HL-60 (cell line): Measurements from ENCODE around the gene PTPRM.

Experiments
- CTCF ChIP-seq: IDR thresholded peaks from one replicate; pipeline ENCODE4 v1.5.1; 2011; ENCODE audit warnings: low read length, control low read depth, inconsistent platforms; ENCODE audit not compliant: insufficient read depth
- GABPA ChIP-seq: IDR thresholded peaks from 2 replicates; pipeline ENCODE4 v1.6.1; 2012; ENCODE audit warnings: low read depth
- POLR2AphosphoS5 ChIP-seq: IDR thresholded peaks from 2 replicates; pipeline ENCODE4 v1.6.1; 2012; ENCODE audit warnings: low read depth
- TF ChIP-seq, protein P1 (sequence below): IDR thresholded peaks from 2 replicates; pipeline ENCODE4 v1.6.1; 2012; ENCODE audit warnings: low read depth; ENCODE audit not compliant: insufficient replicate concordance

GRCh38 chr18:8030201-8030600, 463.1 kb downstream of the PTPRM start:
- TF ChIP-seq CTCF = no peak
- TF ChIP-seq, protein P1, sequence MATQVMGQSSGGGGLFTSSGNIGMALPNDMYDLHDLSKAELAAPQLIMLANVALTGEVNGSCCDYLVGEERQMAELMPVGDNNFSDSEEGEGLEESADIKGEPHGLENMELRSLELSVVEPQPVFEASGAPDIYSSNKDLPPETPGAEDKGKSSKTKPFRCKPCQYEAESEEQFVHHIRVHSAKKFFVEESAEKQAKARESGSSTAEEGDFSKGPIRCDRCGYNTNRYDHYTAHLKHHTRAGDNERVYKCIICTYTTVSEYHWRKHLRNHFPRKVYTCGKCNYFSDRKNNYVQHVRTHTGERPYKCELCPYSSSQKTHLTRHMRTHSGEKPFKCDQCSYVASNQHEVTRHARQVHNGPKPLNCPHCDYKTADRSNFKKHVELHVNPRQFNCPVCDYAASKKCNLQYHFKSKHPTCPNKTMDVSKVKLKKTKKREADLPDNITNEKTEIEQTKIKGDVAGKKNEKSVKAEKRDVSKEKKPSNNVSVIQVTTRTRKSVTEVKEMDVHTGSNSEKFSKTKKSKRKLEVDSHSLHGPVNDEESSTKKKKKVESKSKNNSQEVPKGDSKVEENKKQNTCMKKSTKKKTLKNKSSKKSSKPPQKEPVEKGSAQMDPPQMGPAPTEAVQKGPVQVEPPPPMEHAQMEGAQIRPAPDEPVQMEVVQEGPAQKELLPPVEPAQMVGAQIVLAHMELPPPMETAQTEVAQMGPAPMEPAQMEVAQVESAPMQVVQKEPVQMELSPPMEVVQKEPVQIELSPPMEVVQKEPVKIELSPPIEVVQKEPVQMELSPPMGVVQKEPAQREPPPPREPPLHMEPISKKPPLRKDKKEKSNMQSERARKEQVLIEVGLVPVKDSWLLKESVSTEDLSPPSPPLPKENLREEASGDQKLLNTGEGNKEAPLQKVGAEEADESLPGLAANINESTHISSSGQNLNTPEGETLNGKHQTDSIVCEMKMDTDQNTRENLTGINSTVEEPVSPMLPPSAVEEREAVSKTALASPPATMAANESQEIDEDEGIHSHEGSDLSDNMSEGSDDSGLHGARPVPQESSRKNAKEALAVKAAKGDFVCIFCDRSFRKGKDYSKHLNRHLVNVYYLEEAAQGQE = no peak
- TF ChIP-seq GABPA = no peak
- no peak for TF ChIP-seq POLR2AphosphoS5
